Stomach (tissue), 4 donors: ENCODE data around the gene SMOC2.

ENCODE experiments used
- EP300 ChIP-seq: sonication (generic); formaldehyde crosslinking; IDR thresholded peaks from one replicate; pipeline ENCODE4 v1.6.1; 2017; ENCODE audit warnings: antibody characterized with exemption
- POLR2A ChIP-seq, 4 donors: fragments of 450-650 bp; IDR thresholded peaks; one replicate each; pipeline ENCODE4 v1.6.1; 2016; ENCODE audit warnings: antibody characterized with exemption in 4 of 4, control low read depth in 2 of 4, mild to moderate bottlenecking in 1 of 4, moderate library complexity in 1 of 4
- TF ChIP-seq, protein P1 (sequence below), 7 experiments: fragments of 450-650 bp in 4 of 7; fragments of 200-600 bp in 3 of 7; sonication (generic) in 3 of 7; IDR thresholded peaks; one replicate each; pipeline ENCODE4 v1.5.1; 2016 to 2019; ENCODE audit warnings: antibody characterized with exemption in 7 of 7, control low read depth in 2 of 7, mild to moderate bottlenecking in 1 of 7

DNA sequence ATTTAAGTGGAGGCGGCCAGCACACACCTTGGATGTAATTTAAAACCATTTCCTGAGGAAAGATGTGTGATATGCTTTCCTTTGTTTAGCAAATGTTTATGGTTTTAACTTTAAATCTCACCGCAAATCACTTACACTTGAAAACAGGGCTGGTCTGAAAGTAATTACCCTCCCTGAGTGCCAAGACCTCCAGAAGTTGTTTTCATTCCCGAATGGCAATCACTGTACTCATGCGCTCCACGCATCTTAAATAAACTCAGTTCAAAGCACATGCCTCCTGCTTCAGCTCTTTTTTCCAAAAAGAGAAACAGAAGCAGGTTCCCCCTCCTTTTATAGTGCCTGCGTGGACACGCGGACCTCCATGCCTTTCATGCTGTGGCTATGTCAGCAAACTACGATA lies 224.0 kb downstream of the SMOC2 start:
- TF ChIP-seq, protein P1, sequence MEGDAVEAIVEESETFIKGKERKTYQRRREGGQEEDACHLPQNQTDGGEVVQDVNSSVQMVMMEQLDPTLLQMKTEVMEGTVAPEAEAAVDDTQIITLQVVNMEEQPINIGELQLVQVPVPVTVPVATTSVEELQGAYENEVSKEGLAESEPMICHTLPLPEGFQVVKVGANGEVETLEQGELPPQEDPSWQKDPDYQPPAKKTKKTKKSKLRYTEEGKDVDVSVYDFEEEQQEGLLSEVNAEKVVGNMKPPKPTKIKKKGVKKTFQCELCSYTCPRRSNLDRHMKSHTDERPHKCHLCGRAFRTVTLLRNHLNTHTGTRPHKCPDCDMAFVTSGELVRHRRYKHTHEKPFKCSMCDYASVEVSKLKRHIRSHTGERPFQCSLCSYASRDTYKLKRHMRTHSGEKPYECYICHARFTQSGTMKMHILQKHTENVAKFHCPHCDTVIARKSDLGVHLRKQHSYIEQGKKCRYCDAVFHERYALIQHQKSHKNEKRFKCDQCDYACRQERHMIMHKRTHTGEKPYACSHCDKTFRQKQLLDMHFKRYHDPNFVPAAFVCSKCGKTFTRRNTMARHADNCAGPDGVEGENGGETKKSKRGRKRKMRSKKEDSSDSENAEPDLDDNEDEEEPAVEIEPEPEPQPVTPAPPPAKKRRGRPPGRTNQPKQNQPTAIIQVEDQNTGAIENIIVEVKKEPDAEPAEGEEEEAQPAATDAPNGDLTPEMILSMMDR (IDR thresholded peaks at IDR 0.05): no peak
- TF ChIP-seq POLR2A (IDR thresholded peaks at IDR 0.05): no peak
- TF ChIP-seq EP300: no peak
